ENCODE results near the gene SLC26A5.

The SLC26A5 gene

GRCh38 chr7:103398483-103399127 lies 47.4 kb downstream of the SLC26A5 start:
- no peak for DNase-seq

- DNase-seq, result no peak
Measured at GRCh38 chr7:103396471-103396870, 49.5 kb downstream of the SLC26A5 start.

- no peak for DNase-seq
Measured at GRCh38 chr7:103395071-103395470, 50.9 kb downstream of the SLC26A5 start.

GRCh38 chr7:103394566-103394965 lies 51.4 kb downstream of the SLC26A5 start:
- DNase-seq, result no peak

- no peak for DNase-seq
Measured at GRCh38 chr7:103391976-103392375, 54.0 kb downstream of the SLC26A5 start.

- DNase-seq, result no peak
Measured at GRCh38 chr7:103391150-103391549, 54.9 kb downstream of the SLC26A5 start.

- DNase-seq, result no peak
Measured at GRCh38 chr7:103389263-103389662, 56.7 kb downstream of the SLC26A5 start.

GRCh38 chr7:103388469-103389140 lies 57.4 kb downstream of the SLC26A5 start:
- no peak for DNase-seq

GRCh38 chr7:103387242-103387641 lies 58.8 kb downstream of the SLC26A5 start:
- no peak for DNase-seq

GRCh38 chr7:103382032-103382402 lies 64.0 kb downstream of the SLC26A5 start:
- DNase-seq, result no peak

- DNase-seq, result no peak
Measured at GRCh38 chr7:103381280-103382031, 64.6 kb downstream of the SLC26A5 start.

- no peak for DNase-seq
Measured at GRCh38 chr7:103380395-103381191, 65.4 kb downstream of the SLC26A5 start.

GRCh38 chr7:103379270-103379975 lies 66.6 kb downstream of the SLC26A5 start:
- DNase-seq, result no peak

- DNase-seq, result no peak
Measured at GRCh38 chr7:103373866-103374643, 72.0 kb downstream of the SLC26A5 start.

- no peak for DNase-seq
Measured at GRCh38 chr7:103369432-103369831, 76.6 kb downstream of the SLC26A5 start.

GRCh38 chr7:103349805-103350204 lies 96.2 kb downstream of the SLC26A5 start:
- peak; percentile 11 for DNase-seq

- DNase-seq, result no peak
Measured at GRCh38 chr7:103348959-103349358, 97.0 kb downstream of the SLC26A5 start.

- peak; percentile 25 for DNase-seq
Measured at GRCh38 chr7:103348452-103348851, 97.6 kb downstream of the SLC26A5 start.

- DNase-seq, result peak; percentile 91
Measured at GRCh38 chr7:103347507-103348267, 98.3 kb downstream of the SLC26A5 start, which contains the start of gene PSMC2. TSS of gene PSMC2 (plus strand) at chr7:103347643. CDS start at chr7:103347712, 69 bp downstream.

GRCh38 chr7:103346396-103346795 lies 99.6 kb downstream of the SLC26A5 start:
- DNase-seq, result no peak

All from activated CD4-positive, alpha-beta T cell treated with anti-CD3 and anti-CD28 coated beads, Interleukin-2, amount 50 U/mL, for 16 hours (primary cell).